Ishikawa (cell line): Measurements from ENCODE around the gene ATP6V0E2.

Experiments used
- CEBPB ChIP-seq: IDR thresholded peaks from 2 replicates; pipeline ENCODE4 v1.6.1; 2012
- RAD21 ChIP-seq: IDR thresholded peaks from 2 replicates; pipeline ENCODE4 v1.6.1; 2012; ENCODE audit warnings: low read depth
- TAF1 ChIP-seq: IDR thresholded peaks from 2 replicates; pipeline ENCODE4 v1.6.1; 2012; ENCODE audit warnings: low read depth, mild to moderate bottlenecking
- ZBTB7A ChIP-seq: IDR thresholded peaks from 2 replicates; pipeline ENCODE4 v1.6.1; 2012; ENCODE audit warnings: low read depth
- TF ChIP-seq, protein P1 (sequence below): IDR thresholded peaks from 2 replicates; pipeline ENCODE4 v1.6.1; 2012; ENCODE audit warnings: low read depth, mild to moderate bottlenecking

DNA sequence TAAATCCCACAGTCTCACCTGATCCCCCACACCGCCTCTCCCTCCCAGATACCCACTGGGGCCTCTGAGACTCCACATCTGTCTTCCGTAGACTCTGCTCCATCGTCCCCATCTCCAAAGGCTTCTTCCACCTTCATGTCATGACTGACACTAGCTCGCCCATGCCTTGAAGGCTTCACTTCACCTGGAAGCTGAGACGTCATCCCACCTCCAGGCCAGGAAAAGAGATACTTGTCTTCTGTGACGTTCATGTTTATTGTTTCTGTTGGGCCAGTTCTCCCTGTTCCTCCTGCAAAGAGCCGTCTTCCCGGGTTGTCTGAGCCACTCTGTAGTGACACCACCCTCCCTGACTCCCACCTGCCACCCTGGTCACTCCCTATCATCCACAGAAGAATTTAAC, 39.2 kb upstream of the ATP6V0E2 start:
- TF ChIP-seq CEBPB (no peak), RAD21 (no peak), TAF1 (no peak), ZBTB7A (no peak)
- TF ChIP-seq, protein P1, sequence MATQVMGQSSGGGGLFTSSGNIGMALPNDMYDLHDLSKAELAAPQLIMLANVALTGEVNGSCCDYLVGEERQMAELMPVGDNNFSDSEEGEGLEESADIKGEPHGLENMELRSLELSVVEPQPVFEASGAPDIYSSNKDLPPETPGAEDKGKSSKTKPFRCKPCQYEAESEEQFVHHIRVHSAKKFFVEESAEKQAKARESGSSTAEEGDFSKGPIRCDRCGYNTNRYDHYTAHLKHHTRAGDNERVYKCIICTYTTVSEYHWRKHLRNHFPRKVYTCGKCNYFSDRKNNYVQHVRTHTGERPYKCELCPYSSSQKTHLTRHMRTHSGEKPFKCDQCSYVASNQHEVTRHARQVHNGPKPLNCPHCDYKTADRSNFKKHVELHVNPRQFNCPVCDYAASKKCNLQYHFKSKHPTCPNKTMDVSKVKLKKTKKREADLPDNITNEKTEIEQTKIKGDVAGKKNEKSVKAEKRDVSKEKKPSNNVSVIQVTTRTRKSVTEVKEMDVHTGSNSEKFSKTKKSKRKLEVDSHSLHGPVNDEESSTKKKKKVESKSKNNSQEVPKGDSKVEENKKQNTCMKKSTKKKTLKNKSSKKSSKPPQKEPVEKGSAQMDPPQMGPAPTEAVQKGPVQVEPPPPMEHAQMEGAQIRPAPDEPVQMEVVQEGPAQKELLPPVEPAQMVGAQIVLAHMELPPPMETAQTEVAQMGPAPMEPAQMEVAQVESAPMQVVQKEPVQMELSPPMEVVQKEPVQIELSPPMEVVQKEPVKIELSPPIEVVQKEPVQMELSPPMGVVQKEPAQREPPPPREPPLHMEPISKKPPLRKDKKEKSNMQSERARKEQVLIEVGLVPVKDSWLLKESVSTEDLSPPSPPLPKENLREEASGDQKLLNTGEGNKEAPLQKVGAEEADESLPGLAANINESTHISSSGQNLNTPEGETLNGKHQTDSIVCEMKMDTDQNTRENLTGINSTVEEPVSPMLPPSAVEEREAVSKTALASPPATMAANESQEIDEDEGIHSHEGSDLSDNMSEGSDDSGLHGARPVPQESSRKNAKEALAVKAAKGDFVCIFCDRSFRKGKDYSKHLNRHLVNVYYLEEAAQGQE = no peak
